Caco-2 (cell line): ENCODE results near the gene GFPT2. TPM values are rescaled to one million over a fixed set of nuclear protein-coding genes. Genes with fewer than 3 reads are reported as not detected.

Source experiments
- BruUV-seq: library from RNA; stranded (reverse); fragments of 400-500 nt; replicated peaks from 2 replicates; lab custom pipeline; 2021; lab: Mats Ljungman, UMichigan
- CTCF ChIA-PET: fragments of 300-600 bp; sonication (Branson Sonifier 250); formaldehyde crosslinking; loops from one replicate; lab custom pipeline; 2022; ENCODE audit warnings: antibody characterized with exemption; lab: Charles Lee
- POLR2A ChIA-PET: fragments of 300-600 bp; sonication (Branson Sonifier 250); formaldehyde crosslinking; loops from one replicate; lab custom pipeline; 2022; ENCODE audit warnings: antibody characterized with exemption; lab: Charles Lee
- DNase-seq, 2 experiments: peaks; one replicate each; pipeline versions ENCODE4 v3.0.0 to v3.0.0-alpha.2; 2020 to 2022
- H3K27me3 ChIP-seq: replicated peaks from 2 replicates; pipeline ENCODE4 v1.6.0; 2011; ENCODE audit warnings: low read length; ENCODE audit not compliant: control insufficient read depth, insufficient read depth
- H3K36me3 ChIP-seq: 2 replicates; pipeline ENCODE4 v1.5.1; 2011; ENCODE audit warnings: low read length; ENCODE audit not compliant: control insufficient read depth, insufficient read depth
- H3K4me1 ChIP-seq: fragments of 250-450 bp; sonication (Bioruptor Pico); 2 replicates; pipeline ENCODE4 v1.5.1; 2020; ENCODE audit warnings: mild to moderate bottlenecking
- H3K4me3 ChIP-seq: 2 replicates; pipeline ENCODE4 v1.5.1; 2011; ENCODE audit warnings: low read depth, mild to moderate bottlenecking, control low read depth, low read length
- H3K9me3 ChIP-seq: fragments of 250-450 bp; sonication (Bioruptor Pico); 2 replicates; pipeline ENCODE4 v1.5.1; 2020; ENCODE audit warnings: mild to moderate bottlenecking, moderate library complexity
- H3K27ac Mint-ChIP-seq: one replicate; pipeline ENCODE4 v1.8.0; 2022; ENCODE audit warnings: mixed read lengths; ENCODE audit not compliant: unreplicated experiment
- H3K27me3 Mint-ChIP-seq: one replicate; pipeline ENCODE4 v1.8.0; 2022; ENCODE audit warnings: mixed read lengths; ENCODE audit not compliant: insufficient read depth, unreplicated experiment
- H3K36me3 Mint-ChIP-seq: one replicate; pipeline ENCODE4 v1.8.0; 2022; ENCODE audit warnings: mild to moderate bottlenecking, mixed read lengths; ENCODE audit not compliant: insufficient read depth, unreplicated experiment
- H3K4me1 Mint-ChIP-seq: one replicate; pipeline ENCODE4 v1.8.0; 2022; ENCODE audit warnings: low read depth, mixed read lengths; ENCODE audit not compliant: unreplicated experiment
- H3K4me3 Mint-ChIP-seq: one replicate; pipeline ENCODE4 v1.8.0; 2022; ENCODE audit warnings: mild to moderate bottlenecking, moderate library complexity, mixed read lengths; ENCODE audit not compliant: unreplicated experiment
- H3K9me3 Mint-ChIP-seq: one replicate; pipeline ENCODE4 v1.8.0; 2022; ENCODE audit warnings: mixed read lengths; ENCODE audit not compliant: unreplicated experiment
- CTCF ChIP-seq, 2 experiments: fragments of 200-600 bp in 1 of 2; IDR thresholded peaks; 1 replicate in 1 of 2; 2 replicates in 1 of 2; pipeline versions ENCODE4 v1.5.1 to v1.8.0; 2011 to 2022; ENCODE audit warnings: antibody characterized with exemption in 1 of 2, control low read depth in 1 of 2, inconsistent platforms in 1 of 2, low read depth in 1 of 2, low read length in 1 of 2, mild to moderate bottlenecking in 1 of 2, moderate library complexity in 1 of 2; ENCODE audit not compliant: insufficient read depth in 1 of 2, severe bottlenecking in 1 of 2, unreplicated experiment in 1 of 2
- intact Hi-C: fragments of 100-400 bp; cut with micrococcal nuclease; formaldehyde crosslinking; loops from one replicate; pipeline ENCODE4 v1.10.0; 2022; ENCODE audit not compliant: unreplicated experiment
- total RNA-seq: library from RNA; stranded (reverse); gene quantifications from 2 replicates; pipeline ENCODE4 v1.2.3, GENCODE V29; 2022

GFPT2 gene
- total RNA-seq, 1 experiment from 2014 or later = 1.6 TPM

GRCh38 chr5:180332051-180332517 is 21.1 kb downstream of the GFPT2 start:
- H3K9me3 Mint-ChIP-seq = no peaks in the 10 kb centered on the region
- Histone ChIP-seq H3K27me3 (no peaks in the 10 kb centered on the region), H3K4me1 (no peaks in the 10 kb centered on the region), H3K9me3 (no peaks in the 10 kb centered on the region), H3K4me3 (no peak overlapping the region), H3K36me3 (no peaks in the 10 kb centered on the region)
- ChIA-PET POLR2A (no interaction called here), CTCF (interaction anchor here (0.6 to 1.5 kb wide), 9 partner anchors 12 to 551 kb away, joined by 3 to 7 read pairs (median 4); no protein-coding TSS in a partner anchor)
- no peaks in the 10 kb centered on the region for H3K4me1 Mint-ChIP-seq
- intact Hi-C loops = no loop called here
- peak; percentile 12 to 29 for TF ChIP-seq CTCF (IDR thresholded peaks at IDR 0.05; ENCODE audit: insufficient read depth in 1 of 2, low read depth in 1 of 2, low read length in 1 of 2, severe bottlenecking in 1 of 2, unreplicated experiment in 1 of 2)
- no TSS peak for BruUV-seq
- no peaks in the 10 kb centered on the region for H3K36me3 Mint-ChIP-seq
- no peak for DNase-seq
- H3K27me3 Mint-ChIP-seq = peaks cover 3% of the 10 kb centered on the region
- H3K27ac Mint-ChIP-seq = no peak overlapping the region
- no peak overlapping the region for H3K4me3 Mint-ChIP-seq

DNA sequence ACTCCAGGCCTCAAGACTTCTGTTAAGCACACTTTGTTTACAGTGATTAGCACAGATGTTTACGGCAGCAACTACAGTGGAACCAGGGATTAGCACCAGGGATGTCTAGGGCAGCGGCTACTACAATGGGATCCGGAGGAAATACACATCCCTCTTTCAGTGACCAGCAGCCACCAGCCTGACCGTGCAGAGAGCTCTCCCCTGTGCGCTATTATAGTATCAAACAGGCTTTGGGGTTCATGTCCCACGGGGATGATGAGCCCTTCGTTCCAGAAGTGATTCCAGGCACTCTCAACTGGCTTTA is 21.5 kb downstream of the GFPT2 start:
- BruUV-seq = no TSS peak
- Histone ChIP-seq H3K36me3 (no peaks in the 10 kb centered on the region), H3K27me3 (no peaks in the 10 kb centered on the region), H3K4me3 (no peak overlapping the region), H3K9me3 (no peaks in the 10 kb centered on the region), H3K4me1 (no peaks in the 10 kb centered on the region)
- Mint-ChIP-seq H3K4me1 (no peaks in the 10 kb centered on the region), H3K4me3 (no peak overlapping the region), H3K36me3 (no peaks in the 10 kb centered on the region), H3K27me3 (peaks cover 3% of the 10 kb centered on the region), H3K27ac (no peak overlapping the region), H3K9me3 (no peaks in the 10 kb centered on the region)
- DNase-seq = no peak
- intact Hi-C loops = no loop called here
- CTCF ChIA-PET = interaction anchor here (0.6 to 1.5 kb wide), 6 partner anchors 12 to 169 kb away, joined by 3 to 7 read pairs (median 4); no protein-coding TSS in a partner anchor
- TF ChIP-seq CTCF (IDR thresholded peaks at IDR 0.05; ENCODE audit: insufficient read depth in 1 of 2, low read depth in 1 of 2, low read length in 1 of 2, severe bottlenecking in 1 of 2, unreplicated experiment in 1 of 2) = no peak
- POLR2A ChIA-PET = no interaction called here

GRCh38 chr5:180330810-180331646 is 22.1 kb downstream of the GFPT2 start:
- no TSS peak for BruUV-seq
- H3K36me3 Mint-ChIP-seq = no peaks in the 10 kb centered on the region
- no peaks in the 10 kb centered on the region for H3K4me1 Mint-ChIP-seq
- no peak for TF ChIP-seq CTCF (IDR thresholded peaks at IDR 0.05; ENCODE audit: insufficient read depth in 1 of 2, low read depth in 1 of 2, low read length in 1 of 2, severe bottlenecking in 1 of 2, unreplicated experiment in 1 of 2)
- no peak for DNase-seq
- Histone ChIP-seq H3K9me3 (no peaks in the 10 kb centered on the region), H3K36me3 (no peaks in the 10 kb centered on the region), H3K27me3 (no peaks in the 10 kb centered on the region), H3K4me3 (no peak overlapping the region), H3K4me1 (no peaks in the 10 kb centered on the region)
- no peak overlapping the region for H3K27ac Mint-ChIP-seq
- H3K27me3 Mint-ChIP-seq = peaks cover 3% of the 10 kb centered on the region
- intact Hi-C loops = no loop called here
- ChIA-PET CTCF (interaction anchor here (1.1 to 1.5 kb wide), 3 partner anchors 15 to 38 kb away, joined by 4 to 7 read pairs (median 5); no protein-coding TSS in a partner anchor), POLR2A (no interaction called here)
- H3K9me3 Mint-ChIP-seq = no peaks in the 10 kb centered on the region
- no peak overlapping the region for H3K4me3 Mint-ChIP-seq
